Pancreas (tissue), 10 donors: Measurements from ENCODE around the gene ASIC2. TPM values are rescaled to one million over a fixed set of nuclear protein-coding genes. Genes with fewer than 3 reads are reported as not detected.

ENCODE experiments used
- ATAC-seq, 4 donors: fragments of 200-7000 bp; cut with Tn5 transposase; one replicate each; pipeline versions ENCODE4 v1.8.0 to v1.9.1; 2020; ENCODE audit warnings: mild to moderate bottlenecking in 4 of 4, moderate library complexity in 4 of 4
- DNase-seq, 6 donors: peaks; one replicate each; pipeline ENCODE4 v3.0.0-alpha.2; 2020
- FAIRE-seq: peaks from 2 replicates; lab custom pipeline; 2012; peaks lifted over from hg19 to GRCh38; lab: Jason Lieb, UNC
- H3K27ac ChIP-seq, 4 donors: fragments of 200-600 bp; sonication (generic); 1 replicate in 3 of 4; 2 replicates in 1 of 4; pipeline versions ENCODE4 v1.5.0 to v1.8.0; 2020
- H3K27me3 ChIP-seq, 4 donors: fragments of 200-600 bp; one replicate each; pipeline ENCODE4 v1.8.0; 2021
- H3K36me3 ChIP-seq, 3 donors: fragments of 200-600 bp; sonication (generic) in 1 of 3; one replicate each; pipeline versions ENCODE4 v1.5.0 to v1.8.0; 2020 to 2021
- H3K4me1 ChIP-seq, 3 donors: fragments of 200-600 bp; one replicate each; pipeline ENCODE4 v1.8.0; 2021
- H3K4me3 ChIP-seq, 4 donors: fragments of 200-600 bp; sonication (generic) in 2 of 4; one replicate each; pipeline versions ENCODE4 v1.5.0 to v1.8.0; 2020 to 2021
- H3K9me3 ChIP-seq, 4 donors: fragments of 200-600 bp; one replicate each; pipeline ENCODE4 v1.8.0; 2021
- CTCF ChIP-seq, 4 donors: fragments of 200-600 bp; sonication (generic) in 3 of 4; IDR thresholded peaks; one replicate each; pipeline versions ENCODE4 v1.5.0 to v1.8.0; 2021; ENCODE audit warnings: antibody characterized with exemption in 4 of 4
- WGBS, 2 donors: extraction: QIAGEN DNeasy Blood & Tissue Kit; methylation state at CpG; one replicate each; pipeline ENCODE4 v1.1.7; 2013; 5-methylcytosine and 5-hydroxymethylcytosine counted together
- intact Hi-C, 3 donors: fragments of 100-400 bp; cut with DNase I; formaldehyde crosslinking; loops; one replicate each; pipeline versions ENCODE4 v1.11.1 to v1.14.2; 2022
- polyA plus RNA-seq, 2 donors: library from polyadenylated mRNA; stranded (reverse); fragments of 200-250 nt; gene quantifications; one replicate each; pipeline ENCODE4 v1.2.3, GENCODE V29; 2013
- total RNA-seq, 6 donors: library from RNA; stranded (reverse); fragmentation: NEBNext Ultra II Directional in 4 of 6; extraction: Animal tissue kit (Norgen Biotek cat#: 25700) in 4 of 6; gene quantifications; one replicate each; pipeline versions ENCODE4 v1.2.1 to v1.2.4, GENCODE V29; 2021 to 2023
- donor health status: healthy with polysubstance abuse.
- donor health status: DM: no; HTN: no; CAD: no; lungs with moderate emphysema.
- donor health status: DM: no; HTN: no; CAD: no.
- donor health status: control.
- donor health status: control.
- donor health status: Bipolar disorder and iron deficiency.
- donor health status: DM: yes; HTN: yes; CAD: no.
- donor health status: DM: no; HTN: no; CAD: no.
- donor health status: DM: no; HTN: no; CAD: no.
- donor health status: DM: yes; HTN: yes; CAD: no.

Gene ASIC2
- total and polyA plus RNA-seq, 8 donors = 0.09 to 0.14 (median 0.09) TPM; not detected in 5

GRCh38 chr17:33138627-33139026 lies 154.5 kb downstream of the ASIC2 start:
- intact Hi-C loops = no loop called here

GRCh38 chr17:33137426-33137825 lies 155.7 kb downstream of the ASIC2 start:
- no peak for TF ChIP-seq CTCF (IDR thresholded peaks at IDR 0.05)
- intact Hi-C loops = no loop called here
- no peaks in the 10 kb centered on the region for H3K4me1 ChIP-seq
- H3K27me3 ChIP-seq = no peaks in the 10 kb centered on the region
- no peaks in the 10 kb centered on the region for H3K9me3 ChIP-seq
- H3K36me3 ChIP-seq = no peaks in the 10 kb centered on the region
- no peak overlapping the region for H3K4me3 ChIP-seq
- no peak overlapping the region for H3K27ac ChIP-seq
- DNase-seq (no peak), FAIRE-seq (no peak), ATAC-seq (no peak)

More at GRCh38 chr17:33138627-33139026, 154.5 kb downstream of the ASIC2 start:
- ATAC-seq (no peak), DNase-seq (no peak), FAIRE-seq (no peak)
- H3K4me1 ChIP-seq = no peaks in the 10 kb centered on the region
- no peak overlapping the region for H3K27ac ChIP-seq
- H3K9me3 ChIP-seq = no peaks in the 10 kb centered on the region
- TF ChIP-seq CTCF (IDR thresholded peaks at IDR 0.05) = no peak
- no peaks in the 10 kb centered on the region for H3K36me3 ChIP-seq
- H3K4me3 ChIP-seq = no peak overlapping the region
- H3K27me3 ChIP-seq = no peaks in the 10 kb centered on the region
- 53 to 63% methylated on average over 3 of the region's 3 CpGs for WGBS, 2 donors

- FAIRE-seq = no peak
- no peak for TF ChIP-seq CTCF (IDR thresholded peaks at IDR 0.05)
- Histone ChIP-seq H3K36me3 (no peaks in the 10 kb centered on the region), H3K27me3 (no peaks in the 10 kb centered on the region), H3K27ac (no peak overlapping the region), H3K4me3 (no peak overlapping the region), H3K9me3 (no peaks in the 10 kb centered on the region), H3K4me1 (no peaks in the 10 kb centered on the region)
- intact Hi-C loops = no loop called here
- ATAC-seq = no peak
- 40 to 49% methylated on average over 4 of the region's 4 CpGs for WGBS, 2 donors
- DNase-seq = no peak
Measured at GRCh38 chr17:33135691-33136090, 157.4 kb downstream of the ASIC2 start.

GRCh38 chr17:33131620-33132019 lies 161.5 kb downstream of the ASIC2 start:
- no peak overlapping the region for H3K27ac ChIP-seq
- TF ChIP-seq CTCF (IDR thresholded peaks at IDR 0.05) = no peak
- H3K36me3 ChIP-seq = no peaks in the 10 kb centered on the region
- intact Hi-C loops = loop anchor here in 1 of 3 donors (5.0 kb wide), 1 partner anchor 51 kb away; no protein-coding TSS in a partner anchor
- no peak for FAIRE-seq
- no peak overlapping the region for H3K4me3 ChIP-seq
- 70 to 85% methylated on average over 7 of the region's 7 CpGs for WGBS, 2 donors
- H3K9me3 ChIP-seq = no peaks in the 10 kb centered on the region
- no peaks in the 10 kb centered on the region for H3K4me1 ChIP-seq
- no peak for DNase-seq
- no peaks in the 10 kb centered on the region for H3K27me3 ChIP-seq
- ATAC-seq = no peak

GRCh38 chr17:33127706-33128105 lies 165.4 kb downstream of the ASIC2 start:
- Histone ChIP-seq H3K4me1 (no peaks in the 10 kb centered on the region), H3K4me3 (no peak overlapping the region), H3K27ac (no peak overlapping the region), H3K36me3 (no peaks in the 10 kb centered on the region), H3K9me3 (no peaks in the 10 kb centered on the region), H3K27me3 (no peaks in the 10 kb centered on the region)
- no peak for DNase-seq
- no peak for FAIRE-seq
- TF ChIP-seq CTCF (IDR thresholded peaks at IDR 0.05) = no peak
- no peak for ATAC-seq
- intact Hi-C loops = no loop called here
- WGBS, 2 donors = 23 to 24% methylated on average over 2 of the region's 2 CpGs
